ENCODE results near the gene SPINT4.
"Not testable (repeated sequence)": the region's sequence is repeated elsewhere in the genome, so short reads cannot be mapped to it uniquely, and the experiment has no call there.

The SPINT4 gene

GRCh38 chr20:45761966-45762365 is 39.8 kb downstream of the SPINT4 start:
- WGBS (ENCODE audit: insufficient coverage), result 93% methylated on average over 3 of the region's 12 CpGs
- CTCF ChIA-PET, result interaction anchor here (1.0 kb wide), 1 partner anchor 9 kb away, joined by 3 read pairs; no protein-coding TSS in a partner anchor
- H3K4me1 ChIP-seq (ENCODE audit: control extremely low read depth in 1 of 4, control insufficient read depth in 4 of 4, insufficient read depth in 4 of 4, low read length in 3 of 4); H3K9me3 ChIP-seq (ENCODE audit: control extremely low read depth in 1 of 5, control insufficient read depth in 4 of 5, insufficient read depth in 2 of 5, low read depth in 1 of 5, low read length in 4 of 5); DNase-seq; H3K36me3 ChIP-seq (ENCODE audit: control insufficient read depth in 4 of 4, insufficient read depth in 4 of 4, low read length in 3 of 4); POLR2A ChIA-PET; H3K4me3 ChIP-seq (ENCODE audit: control insufficient read depth in 1 of 7, extremely low read depth in 1 of 7, insufficient read depth in 4 of 7, low read depth in 2 of 7, low read length in 6 of 7); H3K27ac ChIP-seq (ENCODE audit: insufficient read depth in 1 of 2, low read depth in 1 of 2, low read length in 2 of 2, poor library complexity in 1 of 2, severe bottlenecking in 2 of 2); H3K27me3 ChIP-seq (replicated peaks in 2 of 5; ENCODE audit: control insufficient read depth in 4 of 5, insufficient read depth in 5 of 5, low read length in 4 of 5): not testable (repeated sequence)

GRCh38 chr20:45764618-45765282 is 42.6 kb downstream of the SPINT4 start:
- POLR2A ChIA-PET, CTCF ChIA-PET: not testable (repeated sequence)
- WGBS (ENCODE audit: insufficient coverage), result 94% methylated on average over 8 of the region's 13 CpGs

GRCh38 chr20:45765307-45765875 is 43.2 kb downstream of the SPINT4 start:
- Histone ChIP-seq H3K27me3 (replicated peaks in 2 of 5; ENCODE audit: control insufficient read depth in 4 of 5, insufficient read depth in 5 of 5, low read length in 4 of 5) (peaks cover 0 to 2% (median 0%) of the 10 kb centered on the region in 5 experiments), H3K9me3 (ENCODE audit: control extremely low read depth in 1 of 5, control insufficient read depth in 4 of 5, insufficient read depth in 2 of 5, low read depth in 1 of 5, low read length in 4 of 5) (no peaks in the 10 kb centered on the region), H3K4me1 (ENCODE audit: control extremely low read depth in 1 of 4, control insufficient read depth in 4 of 4, insufficient read depth in 4 of 4, low read length in 3 of 4) (no peaks in the 10 kb centered on the region), H3K27ac (ENCODE audit: insufficient read depth in 1 of 2, low read depth in 1 of 2, low read length in 2 of 2, poor library complexity in 1 of 2, severe bottlenecking in 2 of 2) (no peak overlapping the region), H3K36me3 (ENCODE audit: control insufficient read depth in 4 of 4, insufficient read depth in 4 of 4, low read length in 3 of 4) (no peaks in the 10 kb centered on the region), H3K4me3 (ENCODE audit: control insufficient read depth in 1 of 7, extremely low read depth in 1 of 7, insufficient read depth in 4 of 7, low read depth in 2 of 7, low read length in 6 of 7) (no peak overlapping the region)
- POLR2A ChIA-PET, result interaction anchor here (0.6 kb wide), 1 partner anchor 275 kb away, joined by 3 read pairs; no protein-coding TSS in a partner anchor
- WGBS (ENCODE audit: insufficient coverage), result no CpG with 5 or more reads among the region's 4 CpGs
- DNase-seq, result no peak
- CTCF ChIA-PET, result interaction anchor here (1.2 kb wide), 1 partner anchor 173 kb away, joined by 3 read pairs; no protein-coding TSS in a partner anchor

More at GRCh38 chr20:45764618-45765282, 42.6 kb downstream of the SPINT4 start:
- H3K36me3 ChIP-seq (ENCODE audit: control insufficient read depth in 4 of 4, insufficient read depth in 4 of 4, low read length in 3 of 4); H3K27ac ChIP-seq (ENCODE audit: insufficient read depth in 1 of 2, low read depth in 1 of 2, low read length in 2 of 2, poor library complexity in 1 of 2, severe bottlenecking in 2 of 2); H3K9me3 ChIP-seq (ENCODE audit: control extremely low read depth in 1 of 5, control insufficient read depth in 4 of 5, insufficient read depth in 2 of 5, low read depth in 1 of 5, low read length in 4 of 5); DNase-seq; H3K27me3 ChIP-seq (replicated peaks in 2 of 5; ENCODE audit: control insufficient read depth in 4 of 5, insufficient read depth in 5 of 5, low read length in 4 of 5); H3K4me3 ChIP-seq (ENCODE audit: control insufficient read depth in 1 of 7, extremely low read depth in 1 of 7, insufficient read depth in 4 of 7, low read depth in 2 of 7, low read length in 6 of 7); H3K4me1 ChIP-seq (ENCODE audit: control extremely low read depth in 1 of 4, control insufficient read depth in 4 of 4, insufficient read depth in 4 of 4, low read length in 3 of 4): not testable (repeated sequence)

- CTCF ChIA-PET, result interaction anchor here (1.2 kb wide), 1 partner anchor 173 kb away, joined by 3 read pairs; no protein-coding TSS in a partner anchor
These were observed 43.8 kb downstream of the SPINT4 start for GRCh38 chr20:45765980-45766379.

GRCh38 chr20:45768479-45768878 is 46.3 kb downstream of the SPINT4 start:
- DNase-seq, result no peak
- CTCF ChIA-PET, result interaction anchor here (0.8 kb wide), 1 partner anchor 8 kb away, joined by 3 read pairs; no protein-coding TSS in a partner anchor
- Histone ChIP-seq H3K9me3 (ENCODE audit: control extremely low read depth in 1 of 5, control insufficient read depth in 4 of 5, insufficient read depth in 2 of 5, low read depth in 1 of 5, low read length in 4 of 5) (no peaks in the 10 kb centered on the region), H3K27me3 (replicated peaks in 2 of 5; ENCODE audit: control insufficient read depth in 4 of 5, insufficient read depth in 5 of 5, low read length in 4 of 5) (peaks cover 0 to 2% (median 0%) of the 10 kb centered on the region in 5 experiments), H3K4me3 (ENCODE audit: control insufficient read depth in 1 of 7, extremely low read depth in 1 of 7, insufficient read depth in 4 of 7, low read depth in 2 of 7, low read length in 6 of 7) (no peak overlapping the region), H3K27ac (ENCODE audit: insufficient read depth in 1 of 2, low read depth in 1 of 2, low read length in 2 of 2, poor library complexity in 1 of 2, severe bottlenecking in 2 of 2) (no peak overlapping the region), H3K4me1 (ENCODE audit: control extremely low read depth in 1 of 4, control insufficient read depth in 4 of 4, insufficient read depth in 4 of 4, low read length in 3 of 4) (peaks cover 0 to 6% (median 2%) of the 10 kb centered on the region in 4 experiments), H3K36me3 (ENCODE audit: control insufficient read depth in 4 of 4, insufficient read depth in 4 of 4, low read length in 3 of 4) (no peaks in the 10 kb centered on the region)
- POLR2A ChIA-PET, result no interaction called here

More at GRCh38 chr20:45765980-45766379, 43.8 kb downstream of the SPINT4 start:
- no peak overlapping the region for H3K4me3 ChIP-seq (ENCODE audit: control insufficient read depth in 1 of 7, extremely low read depth in 1 of 7, insufficient read depth in 4 of 7, low read depth in 2 of 7, low read length in 6 of 7)
- H3K9me3 ChIP-seq (ENCODE audit: control extremely low read depth in 1 of 5, control insufficient read depth in 4 of 5, insufficient read depth in 2 of 5, low read depth in 1 of 5, low read length in 4 of 5), result no peaks in the 10 kb centered on the region
- 72% methylated on average over 3 of the region's 3 CpGs for WGBS (ENCODE audit: insufficient coverage)
- H3K27ac ChIP-seq (ENCODE audit: insufficient read depth in 1 of 2, low read depth in 1 of 2, low read length in 2 of 2, poor library complexity in 1 of 2, severe bottlenecking in 2 of 2), result no peak overlapping the region
- H3K27me3 ChIP-seq (replicated peaks in 2 of 5; ENCODE audit: control insufficient read depth in 4 of 5, insufficient read depth in 5 of 5, low read length in 4 of 5), result peaks cover 0 to 2% (median 0%) of the 10 kb centered on the region in 5 experiments
- DNase-seq, result no peak
- H3K4me1 ChIP-seq (ENCODE audit: control extremely low read depth in 1 of 4, control insufficient read depth in 4 of 4, insufficient read depth in 4 of 4, low read length in 3 of 4), result no peaks in the 10 kb centered on the region
- H3K36me3 ChIP-seq (ENCODE audit: control insufficient read depth in 4 of 4, insufficient read depth in 4 of 4, low read length in 3 of 4), result no peaks in the 10 kb centered on the region
- POLR2A ChIA-PET, result no interaction called here

- H3K4me3 ChIP-seq (ENCODE audit: control insufficient read depth in 1 of 7, extremely low read depth in 1 of 7, insufficient read depth in 4 of 7, low read depth in 2 of 7, low read length in 6 of 7), result no peak overlapping the region
- no peaks in the 10 kb centered on the region for H3K9me3 ChIP-seq (ENCODE audit: control extremely low read depth in 1 of 5, control insufficient read depth in 4 of 5, insufficient read depth in 2 of 5, low read depth in 1 of 5, low read length in 4 of 5)
- WGBS (ENCODE audit: insufficient coverage), result 20% methylated on average over 2 of the region's 5 CpGs
- POLR2A ChIA-PET, result interaction anchor here (1.3 kb wide), 1 partner anchor 21 kb away, joined by 3 read pairs; the partner anchor contains the start of genes DNTTIP1 and WFDC3
- H3K4me1 ChIP-seq (ENCODE audit: control extremely low read depth in 1 of 4, control insufficient read depth in 4 of 4, insufficient read depth in 4 of 4, low read length in 3 of 4), result peaks cover 0 to 6% (median 2%) of the 10 kb centered on the region in 4 experiments
- peak; percentile 77 to 90 (median 84) for DNase-seq
- CTCF ChIA-PET, result interaction anchor here (0.5 to 3.3 kb wide), 35 partner anchors 9 to 673 kb away, joined by 3 to 20 read pairs (median 4); partner anchors contain the start of gene WFDC10A
- no peak overlapping the region for H3K27ac ChIP-seq (ENCODE audit: insufficient read depth in 1 of 2, low read depth in 1 of 2, low read length in 2 of 2, poor library complexity in 1 of 2, severe bottlenecking in 2 of 2)
- H3K36me3 ChIP-seq (ENCODE audit: control insufficient read depth in 4 of 4, insufficient read depth in 4 of 4, low read length in 3 of 4), result no peaks in the 10 kb centered on the region
- H3K27me3 ChIP-seq (replicated peaks in 2 of 5; ENCODE audit: control insufficient read depth in 4 of 5, insufficient read depth in 5 of 5, low read length in 4 of 5), result peaks cover 0 to 2% (median 0%) of the 10 kb centered on the region in 5 experiments
These were observed 49.1 kb downstream of the SPINT4 start for GRCh38 chr20:45771182-45771759.
